CD8-positive, alpha-beta memory T cell (primary cell): ENCODE results near the gene KCNE3. TPM values are rescaled to one million over a fixed set of nuclear protein-coding genes. Genes with fewer than 3 reads are reported as not detected.
A peak's percentile ranks its signal among the peaks of the same experiment; 100 is the strongest.

ENCODE experiments used
- CTCF ChIA-PET: fragments of 350-600 bp; sonication (Branson Sonifier 250); formaldehyde crosslinking; loops from one replicate; lab custom pipeline; 2021; ENCODE audit warnings: antibody characterized with exemption; lab: Charles Lee
- POLR2A ChIA-PET: fragments of 350-600 bp; sonication (Branson Sonifier 250); formaldehyde crosslinking; loops from one replicate; lab custom pipeline; 2021; ENCODE audit warnings: antibody characterized with exemption; lab: Charles Lee
- DNase-seq, 5 donors: peaks; one replicate each; pipeline versions ENCODE4 v3.0.0 to v3.0.0-alpha.2; 2020 to 2022; ENCODE audit warnings: mixed read lengths in 1 of 5
- H3K27ac ChIP-seq: one replicate; pipeline ENCODE4 v1.7.0; 2013; ENCODE audit warnings: low read depth, mild to moderate bottlenecking, low read length, moderate library complexity
- H3K27me3 ChIP-seq: 2 replicates; pipeline ENCODE4 v1.7.0; 2013; ENCODE audit warnings: low read length, mild to moderate bottlenecking; ENCODE audit not compliant: insufficient read depth, poor library complexity, severe bottlenecking
- H3K36me3 ChIP-seq: 2 replicates; pipeline ENCODE4 v1.7.0; 2013; ENCODE audit warnings: mild to moderate bottlenecking, low read length, moderate library complexity; ENCODE audit not compliant: insufficient read depth
- H3K4me1 ChIP-seq: 2 replicates; pipeline ENCODE4 v1.7.0; 2013; ENCODE audit warnings: mild to moderate bottlenecking, low read length, moderate library complexity; ENCODE audit not compliant: insufficient read depth
- H3K4me3 ChIP-seq: 2 replicates; pipeline ENCODE4 v1.7.0; 2013; ENCODE audit warnings: mild to moderate bottlenecking, low read length
- H3K9me3 ChIP-seq: 2 replicates; pipeline ENCODE4 v1.7.0; 2013; ENCODE audit warnings: mild to moderate bottlenecking, low read length
- H3K27ac Mint-ChIP-seq, 8 donors: one replicate each; pipeline ENCODE4 v1.8.0; 2020 to 2021; ENCODE audit warnings: mixed read lengths in 8 of 8, mild to moderate bottlenecking in 6 of 8, inconsistent platforms in 3 of 8, moderate library complexity in 3 of 8
- H3K27me3 Mint-ChIP-seq, 2 donors: one replicate each; pipeline ENCODE4 v1.8.0; 2020 to 2021; ENCODE audit warnings: mixed read lengths in 2 of 2, mild to moderate bottlenecking in 1 of 2, moderate library complexity in 1 of 2
- H3K36me3 Mint-ChIP-seq, 3 donors: one replicate each; pipeline ENCODE4 v1.8.0; 2020 to 2021; ENCODE audit warnings: mixed read lengths in 3 of 3, inconsistent platforms in 1 of 3, mild to moderate bottlenecking in 1 of 3
- H3K4me1 Mint-ChIP-seq, 3 donors: one replicate each; pipeline ENCODE4 v1.8.0; 2020 to 2021; ENCODE audit warnings: mixed read lengths in 3 of 3, inconsistent platforms in 1 of 3, mild to moderate bottlenecking in 1 of 3
- H3K4me3 Mint-ChIP-seq, 7 donors: one replicate each; pipeline ENCODE4 v1.8.0; 2020 to 2021; ENCODE audit warnings: mixed read lengths in 7 of 7, mild to moderate bottlenecking in 6 of 7, moderate library complexity in 4 of 7, inconsistent platforms in 2 of 7
- H3K9me3 Mint-ChIP-seq, 5 donors: one replicate each; pipeline ENCODE4 v1.8.0; 2020 to 2022; ENCODE audit warnings: mixed read lengths in 5 of 5, mild to moderate bottlenecking in 3 of 5, moderate library complexity in 2 of 5, inconsistent platforms in 1 of 5
- polyA plus RNA-seq: library from polyadenylated mRNA; unstranded; fragments of 300-500 nt; fragmentation: Illumina TruSeq; gene quantifications from one replicate; pipeline ENCODE4 v1.2.3, GENCODE V29; 2021
- total RNA-seq, 2 experiments: library from RNA; stranded (reverse); gene quantifications; one replicate each; pipeline ENCODE4 v1.2.3, GENCODE V29; 2021

Gene KCNE3
- total and polyA plus RNA-seq, 3 experiments from 2014 or later: 0.07 TPM; not detected in 2

GRCh38 chr11:74492974-74493790, 25.8 kb upstream of the KCNE3 start, which contains the start of gene LIPT2:
LIPT2 (minus strand) TSS chr11:74493724; CDS start chr11:74493703, 21 bp downstream.
- ChIA-PET CTCF (interaction anchor here (1.2 to 1.8 kb wide), 5 partner anchors 12 to 238 kb away, joined by 3 to 8 read pairs (median 3); partner anchors contain the start of gene PGM2L1), POLR2A (interaction anchor here (0.6 to 1.8 kb wide), 13 partner anchors 9 to 1678 kb away, joined by 3 to 28 read pairs (median 4); partner anchors contain the start of genes C2CD3, NEU3, PGM2L1 and POLD3)
- H3K27me3 ChIP-seq: no peaks in the 10 kb centered on the region
- H3K9me3 ChIP-seq: no peaks in the 10 kb centered on the region
- peak within 1 kb of the TSS; percentile 74 for H3K4me3 ChIP-seq
- H3K36me3 Mint-ChIP-seq: peaks cover 1 to 11% (median 9%) of the 10 kb centered on the region in 3 donors
- H3K4me3 Mint-ChIP-seq: peak within 1 kb of the TSS; percentile 80 to 95 (median 88)
- H3K9me3 Mint-ChIP-seq: no peaks in the 10 kb centered on the region
- H3K36me3 ChIP-seq: peaks cover 4% of the 10 kb centered on the region
- peak within 1 kb of the TSS; percentile 92 for H3K27ac ChIP-seq
- peaks cover 9% of the 10 kb centered on the region for H3K4me1 ChIP-seq
- H3K4me1 Mint-ChIP-seq: peaks cover 18 to 30% (median 19%) of the 10 kb centered on the region in 3 donors
- DNase-seq: peak; percentile 96 to 98 (median 96)
- peak within 1 kb of the TSS; percentile 81 to 96 (median 88) for H3K27ac Mint-ChIP-seq
- no peaks in the 10 kb centered on the region for H3K27me3 Mint-ChIP-seq

GRCh38 chr11:74492084-74492483, 24.7 kb upstream of the KCNE3 start:
- Histone ChIP-seq H3K27me3 (no peaks in the 10 kb centered on the region), H3K27ac (peak overlapping the region; percentile 0), H3K4me3 (no peak overlapping the region), H3K9me3 (no peaks in the 10 kb centered on the region), H3K4me1 (peaks cover 9% of the 10 kb centered on the region), H3K36me3 (peaks cover 4% of the 10 kb centered on the region)
- H3K27ac Mint-ChIP-seq: peak overlapping the region in 7 of 8 donors; percentile 33 to 85 (median 74)
- no peak for DNase-seq
- peak overlapping the region; percentile 28 to 91 (median 62) for H3K4me3 Mint-ChIP-seq
- ChIA-PET POLR2A (no interaction called here), CTCF (no interaction called here)
- peaks cover 18 to 30% (median 19%) of the 10 kb centered on the region in 3 donors for H3K4me1 Mint-ChIP-seq
- H3K36me3 Mint-ChIP-seq: peaks cover 0 to 7% (median 5%) of the 10 kb centered on the region in 3 donors
- H3K27me3 Mint-ChIP-seq: no peaks in the 10 kb centered on the region
- H3K9me3 Mint-ChIP-seq: no peaks in the 10 kb centered on the region

GRCh38 chr11:74490941-74491340, 23.6 kb upstream of the KCNE3 start:
- no peaks in the 10 kb centered on the region for H3K27me3 ChIP-seq
- no peak overlapping the region for H3K27ac ChIP-seq
- Mint-ChIP-seq H3K27ac (peak overlapping the region in 2 of 8 donors; percentile 51 to 81), H3K27me3 (no peaks in the 10 kb centered on the region), H3K4me1 (peaks cover 16 to 30% (median 19%) of the 10 kb centered on the region in 3 donors), H3K9me3 (no peaks in the 10 kb centered on the region), H3K36me3 (peaks cover 0 to 7% (median 0%) of the 10 kb centered on the region in 3 donors), H3K4me3 (peak overlapping the region in 1 of 7 donors; percentile 36)
- peaks cover 4% of the 10 kb centered on the region for H3K36me3 ChIP-seq
- peaks cover 9% of the 10 kb centered on the region for H3K4me1 ChIP-seq
- ChIA-PET CTCF (no interaction called here), POLR2A (no interaction called here)
- no peaks in the 10 kb centered on the region for H3K9me3 ChIP-seq
- H3K4me3 ChIP-seq: no peak overlapping the region
- DNase-seq: no peak

- no peak overlapping the region for H3K4me3 Mint-ChIP-seq
- Histone ChIP-seq H3K27me3 (no peaks in the 10 kb centered on the region), H3K4me3 (no peak overlapping the region), H3K36me3 (peaks cover 4% of the 10 kb centered on the region), H3K27ac (no peak overlapping the region), H3K4me1 (no peaks in the 10 kb centered on the region), H3K9me3 (no peaks in the 10 kb centered on the region)
- no peaks in the 10 kb centered on the region for H3K9me3 Mint-ChIP-seq
- H3K36me3 Mint-ChIP-seq: peaks cover 0 to 7% (median 0%) of the 10 kb centered on the region in 3 donors
- ChIA-PET CTCF (no interaction called here), POLR2A (no interaction called here)
- H3K27ac Mint-ChIP-seq: no peak overlapping the region
- H3K4me1 Mint-ChIP-seq: peaks cover 7 to 10% (median 9%) of the 10 kb centered on the region in 3 donors
- no peak for DNase-seq
- H3K27me3 Mint-ChIP-seq: no peaks in the 10 kb centered on the region
These were observed 20.5 kb upstream of the KCNE3 start for GRCh38 chr11:74487875-74488274.

DNA sequence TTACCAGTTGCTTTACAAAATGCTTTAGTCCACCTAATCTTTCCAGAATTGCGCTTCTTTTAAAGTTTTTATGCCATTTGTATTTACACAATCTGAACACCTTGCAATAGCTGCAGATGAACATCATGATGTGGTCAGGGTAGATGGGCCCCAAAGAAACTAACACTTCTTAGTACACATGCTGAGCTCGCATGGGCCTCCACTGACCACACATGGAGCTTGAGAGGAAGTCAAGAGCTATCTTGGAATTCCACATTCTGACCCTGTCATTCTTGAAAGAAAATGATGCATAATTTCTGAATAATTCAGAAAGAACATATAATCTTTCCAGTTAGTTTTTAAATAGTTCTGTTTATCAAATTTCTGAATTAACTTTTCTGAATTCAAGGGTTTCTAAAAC, 18.5 kb upstream of the KCNE3 start:
- Histone ChIP-seq H3K36me3 (no peaks in the 10 kb centered on the region), H3K4me1 (no peaks in the 10 kb centered on the region), H3K9me3 (no peaks in the 10 kb centered on the region), H3K27ac (no peak overlapping the region), H3K27me3 (no peaks in the 10 kb centered on the region), H3K4me3 (no peak overlapping the region)
- CTCF ChIA-PET: no interaction called here
- Mint-ChIP-seq H3K36me3 (peaks cover 0 to 1% (median 0%) of the 10 kb centered on the region in 3 donors), H3K4me1 (no peaks in the 10 kb centered on the region), H3K27ac (no peak overlapping the region), H3K27me3 (no peaks in the 10 kb centered on the region), H3K9me3 (no peaks in the 10 kb centered on the region), H3K4me3 (no peak overlapping the region)
- POLR2A ChIA-PET: no interaction called here
- DNase-seq: no peak

DNA sequence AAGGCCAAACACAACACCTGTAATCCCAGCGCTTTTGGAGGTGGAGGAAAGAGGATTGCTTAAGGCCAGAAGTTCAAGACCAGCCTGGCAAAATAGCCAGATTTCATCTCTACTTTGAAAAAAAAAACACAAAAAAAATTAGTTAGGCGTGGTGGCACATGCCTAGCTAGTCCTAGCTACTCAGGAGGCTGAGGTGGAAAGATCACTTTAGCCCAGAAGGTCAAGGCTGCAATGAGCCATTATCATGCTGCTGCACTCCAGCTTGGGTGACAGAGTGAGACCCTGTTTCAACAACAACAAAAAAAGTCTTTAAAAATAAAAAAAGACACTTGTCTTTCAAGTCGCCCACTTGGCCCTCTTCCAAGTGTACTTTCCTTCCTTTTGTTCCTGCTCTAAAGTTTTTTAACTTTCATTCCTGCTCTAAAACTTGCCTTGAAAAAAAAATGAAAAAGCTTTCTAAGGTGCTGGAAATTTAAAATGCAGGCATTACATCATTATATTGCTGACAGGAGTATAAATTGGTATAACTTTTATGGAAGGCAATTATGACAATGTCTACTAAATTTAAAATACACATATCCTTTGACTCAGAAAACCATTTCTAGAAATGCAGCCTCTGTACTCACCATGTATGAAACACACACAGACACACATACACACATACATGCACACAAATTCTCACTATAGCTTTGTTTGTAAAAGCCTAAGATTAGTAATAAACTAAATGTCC, 13.5 kb upstream of the KCNE3 start:
- POLR2A ChIA-PET: no interaction called here
- H3K27ac Mint-ChIP-seq: no peak overlapping the region

GRCh38 chr11:74479732-74480123, 12.4 kb upstream of the KCNE3 start:
- POLR2A ChIA-PET: no interaction called here
- H3K27me3 ChIP-seq: no peaks in the 10 kb centered on the region
- Mint-ChIP-seq H3K27ac (no peak overlapping the region), H3K36me3 (no peaks in the 10 kb centered on the region), H3K4me3 (no peak overlapping the region), H3K4me1 (no peaks in the 10 kb centered on the region), H3K27me3 (peaks cover 10 to 19% of the 10 kb centered on the region in 2 donors), H3K9me3 (no peaks in the 10 kb centered on the region)
- DNase-seq: no peak
- no peaks in the 10 kb centered on the region for H3K9me3 ChIP-seq
- H3K36me3 ChIP-seq: no peaks in the 10 kb centered on the region
- H3K27ac ChIP-seq: no peak overlapping the region
- H3K4me1 ChIP-seq: no peaks in the 10 kb centered on the region
- CTCF ChIA-PET: no interaction called here
- H3K4me3 ChIP-seq: no peak overlapping the region

More for the DNA sequence above, 13.5 kb upstream of the KCNE3 start:
- Histone ChIP-seq H3K4me3 (no peak overlapping the region), H3K27ac (no peak overlapping the region), H3K4me1 (no peaks in the 10 kb centered on the region), H3K27me3 (no peaks in the 10 kb centered on the region), H3K36me3 (no peaks in the 10 kb centered on the region), H3K9me3 (no peaks in the 10 kb centered on the region)
- H3K4me3 Mint-ChIP-seq: no peak overlapping the region
- H3K36me3 Mint-ChIP-seq: no peaks in the 10 kb centered on the region
- CTCF ChIA-PET: interaction anchor here (1.3 kb wide), 1 partner anchor 12 kb away, joined by 5 read pairs; the partner anchor contains the start of gene LIPT2
- no peak for DNase-seq
- H3K27me3 Mint-ChIP-seq: peaks cover 10 to 18% of the 10 kb centered on the region in 2 donors
- no peaks in the 10 kb centered on the region for H3K4me1 Mint-ChIP-seq
- no peaks in the 10 kb centered on the region for H3K9me3 Mint-ChIP-seq
